ENCODE measurements around the gene KLF15. TPM values are rescaled to one million over a fixed set of nuclear protein-coding genes. Genes with fewer than 3 reads are reported as not detected.
A peak's percentile ranks its signal among the peaks of the same experiment; 100 is the strongest.

The KLF15 gene
- total and polyA plus RNA-seq, 9 donors: 13.4 to 83.3 (median 40.0) TPM

DNA sequence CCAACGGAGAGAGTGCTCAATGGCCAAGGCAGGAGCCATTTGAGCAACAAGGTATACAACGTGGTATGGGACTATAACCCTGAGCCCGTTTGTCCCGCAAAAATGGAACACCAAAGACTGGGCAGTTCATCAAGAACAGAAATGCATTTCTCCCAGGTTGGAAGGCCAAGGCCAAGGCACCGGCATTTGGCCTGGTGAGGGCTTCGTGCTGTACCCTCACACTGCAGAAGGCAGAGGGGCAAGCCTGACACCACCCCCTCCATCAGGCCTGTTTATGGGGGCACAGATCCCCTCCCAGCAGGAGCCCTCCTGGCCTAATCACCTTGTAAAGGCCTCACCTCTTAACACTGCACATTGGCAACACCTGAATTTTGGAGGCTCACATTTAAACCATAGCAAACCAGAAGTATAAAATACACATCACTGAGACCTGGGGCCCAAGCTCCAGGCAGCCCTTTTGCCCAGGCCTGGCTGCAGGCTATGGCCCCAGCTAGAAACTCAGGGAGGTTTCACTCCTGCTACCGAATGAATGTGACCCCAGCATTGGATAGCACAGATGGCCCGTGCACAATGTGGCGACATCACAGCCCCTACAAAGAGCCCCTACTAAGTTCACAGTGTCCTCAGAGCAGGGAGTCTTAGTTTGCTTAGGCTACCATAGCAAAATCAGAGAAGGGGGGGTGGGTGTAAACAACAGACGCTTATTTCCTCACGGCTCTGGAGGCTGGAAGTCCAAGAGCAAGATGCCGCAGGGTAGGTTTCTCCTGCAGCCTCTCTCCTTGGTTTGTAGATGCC, 47.1 kb downstream of the KLF15 start:
- no peaks in the 10 kb centered on the region for H3K9me3 ChIP-seq
- no peak for DNase-seq
- no peaks in the 10 kb centered on the region for H3K27me3 ChIP-seq
- WGBS, 3 donors: 87 to 91% (median 89%) methylated on average over 12 of the region's 12 CpGs
- no peak overlapping the region for H3K4me3 ChIP-seq
- H3K36me3 ChIP-seq: no peaks in the 10 kb centered on the region
- H3K4me1 ChIP-seq (ENCODE audit: insufficient read depth): peaks cover 13% of the 10 kb centered on the region
- intact Hi-C loops (cut with DNase I): loop anchor here in 1 of 4 donors (5.0 kb wide), 1 partner anchor 42 kb away; no protein-coding TSS in a partner anchor
- no peak overlapping the region for H3K27ac ChIP-seq
- TF ChIP-seq POLR2A (IDR thresholded peaks at IDR 0.05) (no peak), EP300 (IDR thresholded peaks at IDR 0.05) (no peak)
- TF ChIP-seq, protein P1, sequence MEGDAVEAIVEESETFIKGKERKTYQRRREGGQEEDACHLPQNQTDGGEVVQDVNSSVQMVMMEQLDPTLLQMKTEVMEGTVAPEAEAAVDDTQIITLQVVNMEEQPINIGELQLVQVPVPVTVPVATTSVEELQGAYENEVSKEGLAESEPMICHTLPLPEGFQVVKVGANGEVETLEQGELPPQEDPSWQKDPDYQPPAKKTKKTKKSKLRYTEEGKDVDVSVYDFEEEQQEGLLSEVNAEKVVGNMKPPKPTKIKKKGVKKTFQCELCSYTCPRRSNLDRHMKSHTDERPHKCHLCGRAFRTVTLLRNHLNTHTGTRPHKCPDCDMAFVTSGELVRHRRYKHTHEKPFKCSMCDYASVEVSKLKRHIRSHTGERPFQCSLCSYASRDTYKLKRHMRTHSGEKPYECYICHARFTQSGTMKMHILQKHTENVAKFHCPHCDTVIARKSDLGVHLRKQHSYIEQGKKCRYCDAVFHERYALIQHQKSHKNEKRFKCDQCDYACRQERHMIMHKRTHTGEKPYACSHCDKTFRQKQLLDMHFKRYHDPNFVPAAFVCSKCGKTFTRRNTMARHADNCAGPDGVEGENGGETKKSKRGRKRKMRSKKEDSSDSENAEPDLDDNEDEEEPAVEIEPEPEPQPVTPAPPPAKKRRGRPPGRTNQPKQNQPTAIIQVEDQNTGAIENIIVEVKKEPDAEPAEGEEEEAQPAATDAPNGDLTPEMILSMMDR (IDR thresholded peaks at IDR 0.05): no peak

DNA sequence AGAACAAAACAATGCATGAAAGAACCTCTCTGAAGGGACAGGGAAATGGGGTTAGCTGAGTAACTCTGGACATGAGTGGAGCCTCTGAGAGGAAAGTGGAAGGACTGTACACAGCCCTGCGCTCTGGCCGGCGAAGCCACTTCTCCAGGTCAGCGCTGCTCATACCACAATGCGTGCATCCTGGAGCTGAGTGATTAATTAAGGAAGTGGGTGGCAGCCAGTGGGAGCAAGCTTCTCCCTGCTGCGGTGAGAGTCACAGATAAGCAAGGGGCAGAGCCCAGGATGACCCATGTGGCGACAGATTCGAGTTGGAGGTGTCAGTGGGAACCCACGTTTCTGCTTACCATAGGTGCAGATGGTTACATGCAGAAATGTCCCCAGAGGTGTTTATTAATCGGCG, 48.0 kb downstream of the KLF15 start:
- H3K36me3 ChIP-seq: no peaks in the 10 kb centered on the region
- no peak overlapping the region for H3K27ac ChIP-seq

DNA sequence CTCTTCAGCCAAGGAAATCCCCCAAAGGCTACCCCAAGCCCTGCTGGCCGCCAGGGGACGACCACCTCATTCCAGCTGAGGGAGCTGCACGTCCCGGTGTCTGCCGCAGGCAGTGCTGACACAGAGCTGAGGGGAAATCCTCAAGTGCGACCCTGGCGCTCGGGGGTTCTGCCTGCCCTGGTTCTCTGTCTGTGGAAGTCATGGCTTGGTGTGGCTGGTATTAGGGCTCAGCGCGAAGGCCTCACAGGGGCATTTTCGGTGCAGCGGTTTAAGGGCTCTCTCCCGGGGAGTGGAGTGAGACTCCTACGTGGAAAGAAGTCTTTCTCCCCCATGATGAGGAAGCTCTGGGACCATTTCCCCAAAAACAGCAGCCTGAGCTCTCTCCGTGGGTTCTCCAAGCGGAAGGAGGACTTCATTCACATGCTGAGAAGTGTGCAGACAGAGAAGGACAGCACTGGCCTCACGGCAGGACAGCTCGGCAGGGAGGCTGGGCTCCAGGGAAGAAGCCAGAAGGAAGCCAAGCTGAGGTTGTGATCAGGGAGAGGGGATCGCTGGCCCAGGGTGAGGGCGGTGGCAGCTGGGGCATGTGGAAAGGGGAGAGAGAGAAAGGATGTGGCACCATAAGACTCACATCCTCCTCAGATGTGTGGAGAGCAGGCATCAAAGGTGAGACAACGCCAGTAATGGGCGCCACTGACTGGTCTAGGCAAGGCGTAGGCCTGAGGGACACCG, 48.6 kb downstream of the KLF15 start:
- Histone ChIP-seq H3K9me3 (no peaks in the 10 kb centered on the region), H3K4me1 (ENCODE audit: insufficient read depth) (peaks cover 2% of the 10 kb centered on the region), H3K27ac (no peak overlapping the region), H3K27me3 (no peaks in the 10 kb centered on the region), H3K36me3 (no peaks in the 10 kb centered on the region), H3K4me3 (no peak overlapping the region)
- intact Hi-C loops (cut with DNase I): no loop called here
- no peak for TF ChIP-seq POLR2A (IDR thresholded peaks at IDR 0.05)
- TF ChIP-seq, protein P1 (IDR thresholded peaks at IDR 0.05): no peak
- TF ChIP-seq EP300 (IDR thresholded peaks at IDR 0.05): no peak
- DNase-seq: peak in 1 of 5 donors; percentile 23
- WGBS, 3 donors: 95 to 96% (median 96%) methylated on average over 24 of the region's 24 CpGs

More for the DNA sequence above, 48.0 kb downstream of the KLF15 start:
- peak in 1 of 5 donors; percentile 19 for DNase-seq
- intact Hi-C loops (cut with DNase I): no loop called here
- no peaks in the 10 kb centered on the region for H3K9me3 ChIP-seq
- no peak for TF ChIP-seq EP300 (IDR thresholded peaks at IDR 0.05)
- TF ChIP-seq, protein P1 (IDR thresholded peaks at IDR 0.05): no peak
- TF ChIP-seq POLR2A (IDR thresholded peaks at IDR 0.05): no peak
- H3K4me3 ChIP-seq: no peak overlapping the region
- no peaks in the 10 kb centered on the region for H3K27me3 ChIP-seq
- 88 to 91% (median 89%) methylated on average over 11 of the region's 11 CpGs for WGBS, 3 donors
- H3K4me1 ChIP-seq (ENCODE audit: insufficient read depth): peaks cover 8% of the 10 kb centered on the region

- H3K27ac ChIP-seq: no peak overlapping the region
- TF ChIP-seq EP300 (IDR thresholded peaks at IDR 0.05) (no peak), POLR2A (IDR thresholded peaks at IDR 0.05) (no peak)
- no peaks in the 10 kb centered on the region for H3K27me3 ChIP-seq
- 93 to 96% (median 93%) methylated on average over 20 of the region's 20 CpGs for WGBS, 3 donors
- H3K36me3 ChIP-seq: no peaks in the 10 kb centered on the region
- DNase-seq: peak in 1 of 5 donors; percentile 33
- H3K9me3 ChIP-seq: no peaks in the 10 kb centered on the region
- H3K4me3 ChIP-seq: no peak overlapping the region
- H3K4me1 ChIP-seq (ENCODE audit: insufficient read depth): no peaks in the 10 kb centered on the region
- intact Hi-C loops (cut with DNase I): no loop called here
These were observed 49.4 kb downstream of the KLF15 start for GRCh38 chr3:126307591-126308393.

All from ovary (tissue), 9 donors.